Smooth muscle cell (in vitro differentiated cells): ENCODE measurements around the gene GDA. TPM values are rescaled to one million over a fixed set of nuclear protein-coding genes. Genes with fewer than 3 reads are reported as not detected.

Experiments
- DNase-seq: peaks from one replicate; lab custom pipeline; 2025; ENCODE audit not compliant: unreplicated experiment; lab: John Stamatoyannopoulos, UW
- H2AFZ ChIP-seq: fragments of 200-600 bp; sonication (generic); 2 replicates; pipeline ENCODE4 v1.6.0; 2016; ENCODE audit warnings: antibody characterized with exemption, low read depth, mild to moderate bottlenecking
- H3F3A ChIP-seq: fragments of 200-600 bp; sonication (generic); 2 replicates; pipeline ENCODE4 v1.6.0; 2017; ENCODE audit warnings: antibody characterized with exemption, low read depth
- H3K27ac ChIP-seq: fragments of 200-600 bp; sonication (generic); 2 replicates; pipeline ENCODE4 v1.5.1; 2016; ENCODE audit warnings: low read depth, mild to moderate bottlenecking
- H3K27me3 ChIP-seq: fragments of 200-600 bp; sonication (generic); 2 replicates; pipeline ENCODE4 v1.6.1; 2016; ENCODE audit warnings: low read depth, mild to moderate bottlenecking
- H3K36me3 ChIP-seq: fragments of 200-600 bp; sonication (generic); 2 replicates; pipeline ENCODE4 v1.5.1; 2016; ENCODE audit warnings: low read depth
- H3K4me1 ChIP-seq: fragments of 200-600 bp; sonication (generic); 2 replicates; pipeline ENCODE4 v1.5.1; 2016; ENCODE audit warnings: low read depth
- H3K4me2 ChIP-seq: fragments of 200-600 bp; sonication (generic); 2 replicates; pipeline ENCODE4 v1.6.0; 2016; ENCODE audit warnings: mild to moderate bottlenecking
- H3K4me3 ChIP-seq: fragments of 200-600 bp; sonication (generic); 2 replicates; pipeline ENCODE4 v1.5.1; 2016; ENCODE audit warnings: mild to moderate bottlenecking
- H3K79me2 ChIP-seq: fragments of 200-600 bp; sonication (generic); 2 replicates; pipeline ENCODE4 v1.6.0; 2016; ENCODE audit warnings: low read depth, mild to moderate bottlenecking
- H3K9ac ChIP-seq: fragments of 200-600 bp; sonication (generic); 2 replicates; pipeline ENCODE4 v1.6.0; 2016; ENCODE audit warnings: low read depth
- H3K9me3 ChIP-seq: fragments of 200-600 bp; sonication (generic); replicated peaks from 2 replicates; pipeline ENCODE4 v1.5.1; 2016; ENCODE audit warnings: low read depth
- H4K20me1 ChIP-seq: fragments of 200-600 bp; sonication (generic); 2 replicates; pipeline ENCODE4 v1.6.0; 2016; ENCODE audit warnings: low read depth
- WGBS: methylation state at CpG from one replicate; pipeline ENCODE4 v1.1.7; 2016; ENCODE audit warnings: low lambda C conversion rate; 5-methylcytosine and 5-hydroxymethylcytosine counted together
- polyA plus RNA-seq: library from polyadenylated mRNA; unstranded; fragments of >200 nt; fragmentation: Nextera tagmentation; extraction: Ambion mirVana; gene quantifications from 2 replicates; pipeline ENCODE4 v1.2.1, GENCODE V29; 2016
- total RNA-seq: library from RNA; depleted of rRNA; stranded (reverse); fragments of >200 nt; gene quantifications from 2 replicates; pipeline ENCODE4 v1.2.3, GENCODE V29; 2014
- TF ChIP-seq, protein P1 (sequence below): fragments of 200-600 bp; sonication (generic); IDR thresholded peaks from 2 replicates; pipeline ENCODE4 v1.5.1; 2017; ENCODE audit warnings: borderline replicate concordance, mild to moderate bottlenecking, antibody characterized with exemption; ENCODE audit not compliant: insufficient read depth, poor library complexity, severe bottlenecking

The GDA gene
- total and polyA plus RNA-seq, 2 experiments from 2014 or later: 1.4 to 10.3 TPM

- H3K27ac ChIP-seq: peak overlapping the region; percentile 22
- 77% methylated on average over 6 of the region's 6 CpGs for WGBS
- DNase-seq: no peak
Observed at GRCh38 chr9:72210522-72210921, 61.3 kb downstream of the GDA start.

DNA sequence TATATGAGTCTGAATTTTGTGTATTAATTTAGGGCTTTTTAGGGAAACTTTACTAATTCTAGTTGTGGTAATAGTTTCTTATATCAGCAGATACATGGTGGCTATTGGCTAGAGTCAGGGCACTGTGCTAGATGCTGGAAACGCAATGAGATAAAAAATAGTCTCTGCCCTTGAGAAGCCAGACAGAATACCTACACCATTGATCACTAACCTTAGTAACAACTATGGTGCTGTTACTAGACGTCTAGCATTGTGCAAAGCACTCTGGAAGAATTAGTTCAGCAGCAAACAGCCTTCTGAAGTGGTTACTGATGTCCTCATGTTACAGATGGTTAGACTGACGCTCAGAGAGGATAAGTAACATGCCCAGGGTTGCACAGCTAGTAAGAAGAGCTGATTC is 61.8 kb downstream of the GDA start:
- no peak overlapping the region for H3K4me2 ChIP-seq
- TF ChIP-seq, protein P1, sequence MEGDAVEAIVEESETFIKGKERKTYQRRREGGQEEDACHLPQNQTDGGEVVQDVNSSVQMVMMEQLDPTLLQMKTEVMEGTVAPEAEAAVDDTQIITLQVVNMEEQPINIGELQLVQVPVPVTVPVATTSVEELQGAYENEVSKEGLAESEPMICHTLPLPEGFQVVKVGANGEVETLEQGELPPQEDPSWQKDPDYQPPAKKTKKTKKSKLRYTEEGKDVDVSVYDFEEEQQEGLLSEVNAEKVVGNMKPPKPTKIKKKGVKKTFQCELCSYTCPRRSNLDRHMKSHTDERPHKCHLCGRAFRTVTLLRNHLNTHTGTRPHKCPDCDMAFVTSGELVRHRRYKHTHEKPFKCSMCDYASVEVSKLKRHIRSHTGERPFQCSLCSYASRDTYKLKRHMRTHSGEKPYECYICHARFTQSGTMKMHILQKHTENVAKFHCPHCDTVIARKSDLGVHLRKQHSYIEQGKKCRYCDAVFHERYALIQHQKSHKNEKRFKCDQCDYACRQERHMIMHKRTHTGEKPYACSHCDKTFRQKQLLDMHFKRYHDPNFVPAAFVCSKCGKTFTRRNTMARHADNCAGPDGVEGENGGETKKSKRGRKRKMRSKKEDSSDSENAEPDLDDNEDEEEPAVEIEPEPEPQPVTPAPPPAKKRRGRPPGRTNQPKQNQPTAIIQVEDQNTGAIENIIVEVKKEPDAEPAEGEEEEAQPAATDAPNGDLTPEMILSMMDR: no peak
- H3K36me3 ChIP-seq: no peaks in the 10 kb centered on the region
- no peaks in the 10 kb centered on the region for H3K4me1 ChIP-seq
- H3K79me2 ChIP-seq: no peaks in the 10 kb centered on the region
- H3K9ac ChIP-seq: no peak overlapping the region
- DNase-seq: no peak
- no peaks in the 10 kb centered on the region for H3F3A ChIP-seq
- no peaks in the 10 kb centered on the region for H3K27me3 ChIP-seq
- no peak overlapping the region for H2AFZ ChIP-seq
- 61% methylated on average over 3 of the region's 3 CpGs for WGBS
- H3K27ac ChIP-seq: peak overlapping the region; percentile 22
- no peak overlapping the region for H3K4me3 ChIP-seq
- H3K9me3 ChIP-seq: no peaks in the 10 kb centered on the region
- no peaks in the 10 kb centered on the region for H4K20me1 ChIP-seq

More at GRCh38 chr9:72210522-72210921, 61.3 kb downstream of the GDA start:
- Histone ChIP-seq H3K27me3 (no peaks in the 10 kb centered on the region), H3K9ac (no peak overlapping the region), H3K4me3 (no peak overlapping the region), H3F3A (no peaks in the 10 kb centered on the region), H3K4me2 (no peak overlapping the region), H3K79me2 (no peaks in the 10 kb centered on the region), H3K4me1 (no peaks in the 10 kb centered on the region), H4K20me1 (no peaks in the 10 kb centered on the region), H3K9me3 (no peaks in the 10 kb centered on the region), H3K36me3 (no peaks in the 10 kb centered on the region), H2AFZ (no peak overlapping the region)
- TF ChIP-seq, protein P1: no peak

DNA sequence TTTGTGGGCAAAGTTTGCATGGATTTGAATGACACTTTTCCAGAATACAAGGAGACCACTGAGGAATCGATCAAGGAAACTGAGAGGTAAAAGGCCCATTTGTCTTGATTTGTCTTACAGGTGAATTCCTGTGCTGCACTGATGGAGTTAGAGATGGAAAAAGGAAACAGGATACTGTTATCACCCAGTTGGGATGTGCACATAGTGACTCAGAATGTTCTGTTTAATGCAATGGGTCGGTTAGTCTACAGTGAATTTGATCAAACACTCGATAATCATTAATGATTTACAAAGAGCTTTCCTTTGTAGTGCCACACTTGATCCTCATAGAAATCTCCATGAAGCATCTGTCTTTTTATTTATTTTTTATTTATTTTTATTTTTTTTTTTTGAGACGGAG is 64.7 kb downstream of the GDA start:
- no peak overlapping the region for H3K9ac ChIP-seq
- H4K20me1 ChIP-seq: no peaks in the 10 kb centered on the region
- no peak for DNase-seq
- TF ChIP-seq, protein P1: no peak
- H3K4me1 ChIP-seq: no peaks in the 10 kb centered on the region
- no peaks in the 10 kb centered on the region for H3K36me3 ChIP-seq
- H3K4me2 ChIP-seq: no peak overlapping the region
- no peak overlapping the region for H2AFZ ChIP-seq
- WGBS: 96% methylated on average over 4 of the region's 4 CpGs
- H3F3A ChIP-seq: no peaks in the 10 kb centered on the region
- H3K4me3 ChIP-seq: no peak overlapping the region
- H3K9me3 ChIP-seq: no peaks in the 10 kb centered on the region
- no peaks in the 10 kb centered on the region for H3K79me2 ChIP-seq
- H3K27me3 ChIP-seq: no peaks in the 10 kb centered on the region
- H3K27ac ChIP-seq: no peak overlapping the region

DNA sequence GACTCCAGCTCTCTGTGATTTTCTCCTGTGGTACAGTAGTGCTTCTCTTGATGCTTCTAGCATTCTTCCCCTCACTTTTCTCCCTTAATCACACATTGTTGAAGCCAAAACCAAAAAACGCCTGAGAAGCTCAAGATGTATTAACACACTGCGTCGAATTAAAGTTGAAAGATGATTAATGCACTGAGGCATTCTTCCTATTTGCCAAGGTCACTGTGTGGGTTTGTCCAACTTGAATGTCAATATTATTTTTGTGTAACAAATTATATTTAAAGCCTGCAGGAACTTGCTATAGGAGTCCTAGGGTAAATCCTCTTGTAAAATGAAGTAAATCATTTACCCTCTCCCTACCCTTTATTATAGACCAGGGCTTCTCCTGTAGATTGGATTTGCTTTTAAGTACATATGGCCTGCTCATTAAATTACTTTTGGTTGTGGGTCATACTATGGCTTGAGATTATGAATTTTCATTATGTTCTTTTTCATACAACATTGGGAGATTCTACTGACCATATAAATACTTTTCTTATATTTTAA is 68.1 kb downstream of the GDA start:
- no peak overlapping the region for H3K27ac ChIP-seq
- H3K4me3 ChIP-seq: no peak overlapping the region
- no peaks in the 10 kb centered on the region for H3F3A ChIP-seq
- no peak for DNase-seq
- no peak overlapping the region for H2AFZ ChIP-seq
- no peaks in the 10 kb centered on the region for H4K20me1 ChIP-seq
- H3K27me3 ChIP-seq: no peaks in the 10 kb centered on the region
- no peaks in the 10 kb centered on the region for H3K9me3 ChIP-seq
- WGBS: 85% methylated on average over 3 of the region's 3 CpGs
- TF ChIP-seq, protein P1: no peak
- no peaks in the 10 kb centered on the region for H3K4me1 ChIP-seq
- no peaks in the 10 kb centered on the region for H3K79me2 ChIP-seq
- no peak overlapping the region for H3K9ac ChIP-seq
- no peaks in the 10 kb centered on the region for H3K36me3 ChIP-seq
- no peak overlapping the region for H3K4me2 ChIP-seq
